Aorta (tissue), 5 donors: ENCODE measurements around the gene RAD51. TPM values are rescaled to one million over a fixed set of nuclear protein-coding genes. Genes with fewer than 3 reads are reported as not detected.

Source experiments
- ATAC-seq: fragments of 200-7000 bp; cut with Tn5 transposase; one replicate; pipeline ENCODE4 v1.9.1; 2022; ENCODE audit warnings: moderate library complexity; ENCODE audit not compliant: low FRiP score
- DNase-seq, 2 donors: peaks; one replicate each; pipeline ENCODE4 v3.0.0-alpha.2; 2020
- H3K27ac ChIP-seq, 2 donors: one replicate each; pipeline ENCODE4 v1.5.1; 2013; ENCODE audit warnings: low read length in 2 of 2, mild to moderate bottlenecking in 2 of 2, moderate library complexity in 2 of 2, control low read depth in 1 of 2, inconsistent platforms in 1 of 2, low read depth in 1 of 2
- H3K27me3 ChIP-seq, 2 donors: one replicate each; pipeline ENCODE4 v1.6.1; 2013; ENCODE audit warnings: control low read depth in 1 of 2, low read length in 1 of 2, mild to moderate bottlenecking in 1 of 2, moderate library complexity in 1 of 2; ENCODE audit not compliant: insufficient read depth in 2 of 2, control insufficient read depth in 1 of 2
- H3K36me3 ChIP-seq, 2 donors: one replicate each; pipeline ENCODE4 v1.6.1; 2013; ENCODE audit warnings: control low read depth in 1 of 2, low read length in 1 of 2, mild to moderate bottlenecking in 1 of 2; ENCODE audit not compliant: insufficient read depth in 2 of 2, control insufficient read depth in 1 of 2
- H3K4me1 ChIP-seq, 2 donors: one replicate each; pipeline ENCODE4 v1.6.1; 2013; ENCODE audit warnings: low read length in 2 of 2, control low read depth in 1 of 2, mild to moderate bottlenecking in 1 of 2, moderate library complexity in 1 of 2; ENCODE audit not compliant: insufficient read depth in 2 of 2, control insufficient read depth in 1 of 2
- H3K4me3 ChIP-seq, 2 donors: one replicate each; pipeline ENCODE4 v1.5.1; 2013; ENCODE audit warnings: low read length in 2 of 2, control low read depth in 1 of 2, mild to moderate bottlenecking in 1 of 2
- H3K9me3 ChIP-seq: one replicate; pipeline ENCODE4 v1.6.1; 2013; ENCODE audit warnings: mild to moderate bottlenecking, low read length; ENCODE audit not compliant: control insufficient read depth
- WGBS, 2 donors: extraction: QIAGEN DNeasy Blood & Tissue Kit; methylation state at CpG; one replicate each; pipeline ENCODE4 v1.1.7; 2013; 5-methylcytosine and 5-hydroxymethylcytosine counted together
- intact Hi-C, 2 donors: fragments of 100-400 bp; cut with DNase I; formaldehyde crosslinking; loops; one replicate each; pipeline versions ENCODE4 v1.14.2 to v1.15.0; 2022
- polyA plus RNA-seq, 2 donors: library from polyadenylated mRNA; stranded (reverse); fragments of 200-250 nt; gene quantifications; one replicate each; pipeline ENCODE4 v1.2.3, GENCODE V29; 2013
- total RNA-seq, 2 donors: library from RNA; stranded (reverse); fragmentation: NEBNext Ultra II Directional; extraction: Animal tissue kit (Norgen Biotek cat#: 25700); gene quantifications; one replicate each; pipeline ENCODE4 v1.2.1, GENCODE V29; 2021
- donor health status: healthy with polysubstance abuse.
- donor health status: Bipolar disorder and iron deficiency.
- donor health status: DM: no; HTN: no; CAD: no.
- donor health status: DM: no; HTN: no; CAD: no.
- donor health status: DM: yes; HTN: yes; CAD: no.

The RAD51 gene
- total and polyA plus RNA-seq, 4 donors: 0.33 to 0.87 (median 0.46) TPM

- no peaks in the 10 kb centered on the region for H3K4me1 ChIP-seq
- ATAC-seq (no peak), DNase-seq (no peak)
- H3K36me3 ChIP-seq: peaks cover 3 to 9% of the 10 kb centered on the region in 2 donors
- H3K9me3 ChIP-seq: no peaks in the 10 kb centered on the region
- intact Hi-C loops: no loop called here
- no peak overlapping the region for H3K27ac ChIP-seq
- WGBS, 2 donors: 76 to 82% methylated on average over 7 of the region's 7 CpGs
- no peak overlapping the region for H3K4me3 ChIP-seq
- H3K27me3 ChIP-seq: no peaks in the 10 kb centered on the region
These were observed 53.0 kb downstream of the RAD51 start for GRCh38 chr15:40747685-40748631.

DNA sequence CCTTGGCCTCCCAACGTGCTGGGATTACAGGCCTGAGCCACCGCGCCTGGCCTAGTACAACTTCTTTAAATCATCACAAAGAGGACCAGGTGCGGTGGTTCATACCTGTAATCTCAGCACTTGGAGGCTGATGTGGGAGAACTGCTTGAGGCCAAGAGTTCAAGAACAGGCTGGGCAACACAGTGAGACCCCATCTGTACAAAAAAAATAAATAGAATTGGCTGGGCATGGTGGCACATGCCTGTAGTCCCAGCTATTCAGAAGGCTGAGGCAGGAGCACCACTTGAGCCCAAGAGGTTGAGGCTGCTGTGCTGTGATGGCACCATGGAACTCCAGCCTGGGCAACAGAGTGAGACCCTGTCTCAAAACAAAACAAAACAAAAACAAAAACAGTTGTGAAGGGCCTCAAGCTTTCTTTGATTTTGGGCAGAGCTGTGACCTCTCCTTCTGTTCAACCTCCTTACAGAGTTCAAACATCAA, 54.2 kb downstream of the RAD51 start:
- DNase-seq: no peak
- Histone ChIP-seq H3K4me1 (no peaks in the 10 kb centered on the region), H3K9me3 (no peaks in the 10 kb centered on the region), H3K27me3 (no peaks in the 10 kb centered on the region), H3K27ac (no peak overlapping the region), H3K4me3 (no peak overlapping the region), H3K36me3 (peaks cover 0 to 6% of the 10 kb centered on the region in 2 donors)
- no peak for ATAC-seq
- 96 to 100% methylated on average over 4 of the region's 4 CpGs for WGBS, 2 donors
- intact Hi-C loops: no loop called here

DNA sequence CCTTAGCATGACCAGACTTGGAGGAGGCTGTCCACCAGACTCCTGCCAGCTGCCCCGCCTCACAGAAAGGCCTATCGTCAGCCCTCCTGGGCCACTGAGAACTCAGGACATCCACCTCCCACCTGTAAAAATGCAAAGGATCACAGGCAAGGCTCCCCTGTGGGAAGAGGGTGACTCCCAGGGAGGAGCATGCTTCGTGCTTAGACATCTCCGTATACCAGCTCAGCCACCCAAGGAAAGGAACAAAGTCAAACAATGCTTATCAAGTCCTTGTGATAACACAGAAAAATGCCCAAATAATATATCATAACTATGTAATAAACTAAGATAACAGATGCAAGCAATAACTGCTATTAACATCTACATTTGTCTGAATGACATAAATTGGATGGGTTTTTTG, 55.9 kb downstream of the RAD51 start:
- 88 to 89% methylated on average over 4 of the region's 4 CpGs for WGBS, 2 donors
- no peak overlapping the region for H3K27ac ChIP-seq
- H3K36me3 ChIP-seq: peaks cover 0 to 5% of the 10 kb centered on the region in 2 donors
- DNase-seq (no peak), ATAC-seq (no peak)
- no peaks in the 10 kb centered on the region for H3K27me3 ChIP-seq
- intact Hi-C loops: loop anchor here in 1 of 2 donors (10.0 kb wide), 2 partner anchors 156 to 186 kb away; partner anchors contain the start of genes CCDC32, KNL1 and RPUSD2
- H3K4me3 ChIP-seq: no peak overlapping the region
- H3K9me3 ChIP-seq: no peaks in the 10 kb centered on the region
- H3K4me1 ChIP-seq: no peaks in the 10 kb centered on the region

DNA sequence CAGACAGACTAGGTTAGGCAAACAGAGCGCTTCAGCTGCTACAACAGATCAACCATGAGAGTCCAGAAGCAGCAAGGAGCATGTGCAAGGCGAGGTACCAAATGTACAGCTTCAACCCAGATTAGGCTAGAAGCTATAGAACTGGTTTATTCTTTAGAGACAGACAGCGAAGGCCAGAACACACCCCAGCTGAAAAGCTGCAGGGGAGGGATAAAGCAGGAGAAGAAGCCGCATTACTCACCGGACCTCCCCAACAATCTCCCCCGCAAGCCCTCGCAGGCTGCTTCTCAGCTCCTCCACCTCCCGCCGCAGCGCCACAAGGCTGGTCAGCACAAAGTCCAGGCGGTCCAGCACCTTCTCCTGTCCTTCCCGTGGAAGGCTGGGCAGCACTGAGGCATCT, 56.8 kb downstream of the RAD51 start:
- no peaks in the 10 kb centered on the region for H3K9me3 ChIP-seq
- no peaks in the 10 kb centered on the region for H3K27me3 ChIP-seq
- H3K4me1 ChIP-seq: no peaks in the 10 kb centered on the region
- DNase-seq (no peak), ATAC-seq (no peak)
- H3K36me3 ChIP-seq: peaks cover 0 to 5% of the 10 kb centered on the region in 2 donors
- WGBS, 2 donors: 94 to 95% methylated on average over 12 of the region's 12 CpGs
- H3K27ac ChIP-seq: no peak overlapping the region
- intact Hi-C loops: loop anchor here in 1 of 2 donors (10.0 kb wide), 2 partner anchors 157 to 187 kb away; partner anchors contain the start of genes CCDC32, KNL1 and RPUSD2
- no peak overlapping the region for H3K4me3 ChIP-seq

DNA sequence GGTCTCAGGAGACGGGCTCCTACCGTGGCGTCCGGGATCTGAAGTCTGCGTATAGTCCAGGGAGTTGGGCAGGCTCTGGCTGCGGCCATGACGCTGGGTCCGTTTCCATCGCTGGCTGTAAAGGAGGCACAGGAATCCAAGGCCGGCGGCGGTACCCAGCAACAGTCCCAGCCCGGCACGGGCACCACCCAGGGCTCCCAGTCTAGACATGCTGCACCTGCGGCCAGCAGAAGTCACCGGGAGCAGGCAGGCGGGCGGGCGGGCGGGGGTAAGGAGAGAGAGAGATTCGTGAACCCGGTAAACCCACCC, 59.6 kb downstream of the RAD51 start:
- Histone ChIP-seq H3K4me3 (peak overlapping the region; percentile 78 to 80), H3K36me3 (peaks cover 0 to 2% of the 10 kb centered on the region in 2 donors), H3K9me3 (no peaks in the 10 kb centered on the region), H3K27ac (peak overlapping the region in 1 of 2 donors; percentile 29), H3K4me1 (no peaks in the 10 kb centered on the region), H3K27me3 (no peaks in the 10 kb centered on the region)
- WGBS, 2 donors: 0 to 1% methylated on average over 22 of the region's 22 CpGs
- intact Hi-C loops: loop anchor here in 1 of 2 donors (10.0 kb wide), 2 partner anchors 160 to 190 kb away; partner anchors contain the start of genes CCDC32, KNL1 and RPUSD2
- ATAC-seq: peak; percentile 66
- DNase-seq: no peak

GRCh38 chr15:40754883-40755811, 60.2 kb downstream of the RAD51 start, which contains the start of gene RMDN3:
Gene RMDN3, minus strand, starts transcription at chr15:40755254. Its CDS starts 471 bp downstream, at chr15:40754783.
- Histone ChIP-seq H3K36me3 (peaks cover 0 to 2% of the 10 kb centered on the region in 2 donors), H3K4me1 (no peaks in the 10 kb centered on the region), H3K27me3 (no peaks in the 10 kb centered on the region), H3K9me3 (no peaks in the 10 kb centered on the region), H3K27ac (peak within 1 kb of the TSS in 1 of 2 donors; percentile 79), H3K4me3 (peak within 1 kb of the TSS; percentile 78 to 80)
- intact Hi-C loops: loop anchor here in 1 of 2 donors (10.0 kb wide), 2 partner anchors 160 to 190 kb away; partner anchors contain the start of genes CCDC32, KNL1 and RPUSD2
- 1% methylated on average over 62 to 66 of the region's 66 CpGs for WGBS, 2 donors
- ATAC-seq (peak; percentile 98), DNase-seq (peak; percentile 96 to 98)

GRCh38 chr15:40755812-40756208, 60.8 kb downstream of the RAD51 start:
- 71 to 72% methylated on average over 10 of the region's 10 CpGs for WGBS, 2 donors
- H3K27me3 ChIP-seq: no peaks in the 10 kb centered on the region
- DNase-seq: no peak
- no peak for ATAC-seq
- H3K36me3 ChIP-seq: peaks cover 0 to under 1% of the 10 kb centered on the region in 2 donors
- H3K27ac ChIP-seq: no peak overlapping the region
- intact Hi-C loops: loop anchor here in 1 of 2 donors (10.0 kb wide), 2 partner anchors 161 to 191 kb away; partner anchors contain the start of genes CCDC32, KNL1 and RPUSD2
- H3K9me3 ChIP-seq: no peaks in the 10 kb centered on the region
- no peaks in the 10 kb centered on the region for H3K4me1 ChIP-seq
- H3K4me3 ChIP-seq: peak overlapping the region; percentile 46 to 80

DNA sequence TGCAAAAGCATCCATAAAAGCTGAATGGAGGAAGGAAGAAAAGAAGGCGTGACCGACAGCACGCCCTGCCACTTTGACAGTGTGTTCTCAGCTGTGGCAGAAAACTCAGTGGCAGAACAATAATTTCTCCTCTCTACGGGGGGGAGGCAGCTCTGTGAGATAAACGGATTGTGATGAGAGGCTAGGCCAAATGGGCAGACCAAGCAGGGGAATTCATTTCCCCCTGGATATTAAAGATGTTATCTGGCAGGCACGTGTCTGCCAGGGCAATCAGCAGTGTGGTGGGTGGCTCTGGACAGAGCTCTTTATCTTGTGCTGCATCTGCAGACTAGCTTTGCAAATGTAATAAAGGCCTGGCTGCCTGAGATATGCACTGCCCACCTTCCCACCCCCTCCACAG, 62.0 kb downstream of the RAD51 start:
- ATAC-seq: no peak
- no peak for DNase-seq
- H3K4me3 ChIP-seq: no peak overlapping the region
- no peaks in the 10 kb centered on the region for H3K4me1 ChIP-seq
- no peaks in the 10 kb centered on the region for H3K9me3 ChIP-seq
- 47 to 54% methylated on average over 6 of the region's 6 CpGs for whole genome bisulfite sequencing, 2 donors
- no peaks in the 10 kb centered on the region for H3K36me3 ChIP-seq
- intact Hi-C loops: loop anchor here in 1 of 2 donors (10.0 kb wide), 2 partner anchors 162 to 192 kb away; partner anchors contain the start of genes CCDC32, KNL1 and RPUSD2
- H3K27me3 ChIP-seq: no peaks in the 10 kb centered on the region
- no peak overlapping the region for H3K27ac ChIP-seq
